Endothelial cell of umbilical vein (primary cell): ENCODE results near the gene ENTPD1.

Source experiments
- CTCF ChIP-seq, 2 donors: IDR thresholded peaks; 1 replicate in 1 of 2; 2 replicates in 1 of 2; pipeline ENCODE4 v1.5.1; 2011; ENCODE audit warnings: low read length in 2 of 2, mild to moderate bottlenecking in 2 of 2, moderate library complexity in 2 of 2, control low read depth in 1 of 2, inconsistent platforms in 1 of 2, low read depth in 1 of 2; ENCODE audit not compliant: insufficient read depth in 1 of 2; ENCODE audit errors: extremely low read depth in 1 of 2
- POLR2AphosphoS5 ChIP-seq: IDR thresholded peaks from 2 replicates; pipeline ENCODE4 v1.6.1; 2012; ENCODE audit warnings: low read depth, mild to moderate bottlenecking, control low read depth, low read length, moderate library complexity; ENCODE audit not compliant: insufficient read depth

DNA sequence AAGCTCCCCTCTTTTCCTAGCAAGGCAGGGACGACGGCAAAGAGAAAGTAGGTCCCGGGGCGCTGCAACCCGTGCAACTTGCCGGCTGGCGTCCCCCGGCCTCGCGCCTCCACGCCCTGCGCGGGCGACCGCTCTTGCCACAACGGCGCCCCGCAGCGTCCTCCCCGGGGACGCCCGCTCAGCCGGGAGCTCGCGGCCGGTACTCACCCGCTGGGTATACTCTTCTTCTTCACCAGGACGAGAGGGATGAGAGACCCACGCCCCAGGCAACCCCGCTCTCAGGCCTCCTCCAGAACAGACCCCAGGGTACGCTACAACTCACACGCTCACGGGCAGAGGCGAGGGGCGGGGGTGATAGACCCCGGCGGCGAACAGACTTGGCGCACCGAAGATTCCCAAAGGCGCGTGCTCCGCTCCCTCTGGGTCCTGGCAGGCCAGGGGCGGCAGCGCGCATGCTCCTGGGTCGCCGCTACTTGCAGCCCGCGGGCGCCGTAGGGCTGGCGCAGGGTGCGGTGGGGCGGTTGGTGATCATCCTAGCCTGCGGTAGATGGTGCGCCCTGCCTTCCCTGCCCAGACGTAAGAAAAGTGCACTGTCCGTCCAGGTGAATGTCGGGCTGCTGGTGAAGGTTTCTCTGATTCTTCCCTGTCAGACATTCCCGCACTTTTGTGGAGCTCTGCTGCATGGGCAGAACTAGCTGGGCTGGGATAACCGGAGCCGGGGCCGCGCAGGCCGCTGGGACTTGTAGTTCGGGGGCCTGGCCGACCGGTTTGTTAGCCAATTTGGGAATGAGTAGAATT is 151.7 kb downstream of the ENTPD1 start, which contains the start of gene CC2D2B:
- peak; percentile 22 for TF ChIP-seq CTCF (IDR thresholded peaks at IDR 0.05; ENCODE audit: extremely low read depth in 1 of 2, insufficient read depth in 1 of 2, low read depth in 1 of 2, low read length in 2 of 2)
- no peak for TF ChIP-seq POLR2AphosphoS5
